Endothelial cell (in vitro differentiated cells): ENCODE results near the gene OR5L1. TPM values are rescaled to one million over a fixed set of nuclear protein-coding genes. Genes with fewer than 3 reads are reported as not detected.

Experiments
- DNase-seq: peaks from one replicate; pipeline ENCODE4 v3.0.0; 2021; ENCODE audit warnings: low spot score
- H3K27ac Mint-ChIP-seq: one replicate; pipeline ENCODE4 v1.8.0; 2021; ENCODE audit warnings: mixed read lengths, inconsistent platforms; ENCODE audit not compliant: unreplicated experiment
- H3K27me3 Mint-ChIP-seq: one replicate; pipeline ENCODE4 v1.8.0; 2021; ENCODE audit warnings: mild to moderate bottlenecking, moderate library complexity, mixed read lengths, inconsistent platforms; ENCODE audit not compliant: unreplicated experiment
- H3K36me3 Mint-ChIP-seq: one replicate; pipeline ENCODE4 v1.8.0; 2021; ENCODE audit warnings: mild to moderate bottlenecking, low read depth, mixed read lengths, inconsistent platforms; ENCODE audit not compliant: unreplicated experiment
- H3K4me1 Mint-ChIP-seq: one replicate; pipeline ENCODE4 v1.8.0; 2021; ENCODE audit warnings: mild to moderate bottlenecking, mixed read lengths, inconsistent platforms; ENCODE audit not compliant: unreplicated experiment
- H3K4me3 Mint-ChIP-seq: one replicate; pipeline ENCODE4 v1.8.0; 2021; ENCODE audit warnings: mild to moderate bottlenecking, mixed read lengths, inconsistent platforms; ENCODE audit not compliant: unreplicated experiment
- H3K9me3 Mint-ChIP-seq: one replicate; pipeline ENCODE4 v1.8.0; 2021; ENCODE audit warnings: mixed read lengths, inconsistent platforms; ENCODE audit not compliant: unreplicated experiment
- CTCF ChIP-seq: fragments of 200-600 bp; sonication (generic); IDR thresholded peaks from one replicate; pipeline ENCODE4 v1.5.0; 2021; ENCODE audit warnings: antibody characterized with exemption; ENCODE audit not compliant: unreplicated experiment
- total RNA-seq: library from RNA; stranded (reverse); fragmentation: NEBNext Ultra II Directional; extraction: Animal tissue kit (Norgen Biotek cat#: 25700); gene quantifications from one replicate; pipeline ENCODE4 v1.2.1, GENCODE V29; 2021; ENCODE audit not compliant: unreplicated experiment

OR5L1 gene
- total RNA-seq, 1 donor from 2014 or later = not detected

DNA sequence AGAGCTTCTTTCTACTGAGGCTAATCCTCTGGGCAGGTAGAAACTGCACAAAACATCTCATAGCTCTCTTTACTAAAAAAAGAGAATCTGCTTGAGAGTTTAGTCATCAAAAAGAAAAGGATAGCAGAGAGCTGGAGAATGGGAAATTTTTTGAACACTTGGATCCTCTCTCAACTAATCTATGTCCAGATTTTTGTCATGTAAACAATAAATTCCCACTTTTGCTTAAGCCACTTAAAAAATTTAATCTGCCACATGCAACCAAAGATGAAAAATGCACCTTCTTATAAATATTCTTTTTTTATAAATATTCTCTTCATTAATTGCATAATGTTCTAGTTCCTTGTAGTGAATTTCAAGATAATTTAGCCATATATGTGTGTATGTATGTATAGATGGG is 37.9 kb downstream of the OR5L1 start:
- H3K27ac Mint-ChIP-seq = no peak overlapping the region
- H3K27me3 Mint-ChIP-seq = no peaks in the 10 kb centered on the region
- peaks cover 20% of the 10 kb centered on the region for H3K9me3 Mint-ChIP-seq
- TF ChIP-seq CTCF = no peak
- H3K36me3 Mint-ChIP-seq = no peaks in the 10 kb centered on the region
- no peak overlapping the region for H3K4me3 Mint-ChIP-seq
- no peaks in the 10 kb centered on the region for H3K4me1 Mint-ChIP-seq
- no peak for DNase-seq

DNA sequence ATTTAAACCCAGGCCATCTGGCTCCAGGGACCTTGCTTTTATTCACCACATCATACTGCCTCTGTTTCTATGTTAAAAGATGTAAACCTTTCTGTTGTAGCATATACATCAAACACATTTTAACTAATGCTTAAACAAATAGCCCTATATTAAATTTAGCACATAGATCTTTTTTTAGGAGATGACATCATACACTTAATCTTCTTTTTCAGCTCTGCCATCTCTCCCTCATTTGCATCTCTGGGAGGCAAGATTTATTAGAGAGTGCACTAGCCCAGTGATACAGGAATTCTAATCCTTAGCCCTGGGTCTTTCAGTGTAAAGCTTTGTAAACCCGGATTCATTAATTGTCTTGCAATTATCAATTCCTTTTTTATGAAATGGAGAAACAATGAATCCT is 41.0 kb downstream of the OR5L1 start:
- no peaks in the 10 kb centered on the region for H3K4me1 Mint-ChIP-seq
- no peak for TF ChIP-seq CTCF
- peaks cover 3% of the 10 kb centered on the region for H3K27me3 Mint-ChIP-seq
- peaks cover 23% of the 10 kb centered on the region for H3K9me3 Mint-ChIP-seq
- no peaks in the 10 kb centered on the region for H3K36me3 Mint-ChIP-seq
- no peak overlapping the region for H3K4me3 Mint-ChIP-seq
- no peak overlapping the region for H3K27ac Mint-ChIP-seq
- DNase-seq = no peak

- H3K4me1 Mint-ChIP-seq = no peaks in the 10 kb centered on the region
- no peak overlapping the region for H3K27ac Mint-ChIP-seq
- H3K9me3 Mint-ChIP-seq = peaks cover 25% of the 10 kb centered on the region
- H3K4me3 Mint-ChIP-seq = no peak overlapping the region
- TF ChIP-seq CTCF = no peak
- H3K36me3 Mint-ChIP-seq = peaks cover 4% of the 10 kb centered on the region
- no peak for DNase-seq
- peaks cover 3% of the 10 kb centered on the region for H3K27me3 Mint-ChIP-seq
These were observed 43.5 kb downstream of the OR5L1 start for GRCh38 chr11:55854704-55855103.

Other genes starting within 250 kb of the OR5L1 start
- gene OR4C16, start 239.2 kb upstream of the OR5L1 start, total RNA-seq = not detected
- gene OR4C11, start 203.7 kb upstream of the OR5L1 start, total RNA-seq = not detected
- gene OR4P4, start 176.3 kb upstream of the OR5L1 start, total RNA-seq = not detected
- not detected for gene OR4S2, start 163.0 kb upstream of the OR5L1 start, total RNA-seq
- not detected for gene OR4C6, start 149.2 kb upstream of the OR5L1 start, total RNA-seq
- gene OR5D13, start 37.9 kb upstream of the OR5L1 start, total RNA-seq = not detected
- gene OR5D14, start 15.8 kb upstream of the OR5L1 start, total RNA-seq = not detected
- not detected for gene OR5D18, start 8.3 kb downstream of the OR5L1 start, total RNA-seq
- not detected for gene OR5L2, start 15.9 kb downstream of the OR5L1 start, total RNA-seq
- gene OR5D16, start 27.4 kb downstream of the OR5L1 start, total RNA-seq = not detected
- gene TRIM51, start 71.9 kb downstream of the OR5L1 start, total RNA-seq = not detected
- not detected for gene OR5W2, start 103.2 kb downstream of the OR5L1 start, total RNA-seq
- not detected for gene OR5I1, start 125.0 kb downstream of the OR5L1 start, total RNA-seq
- not detected for gene OR10AG1, start 158.6 kb downstream of the OR5L1 start, total RNA-seq
- not detected for gene OR5F1, start 183.3 kb downstream of the OR5L1 start, total RNA-seq
- gene OR5AS1, start 216.3 kb downstream of the OR5L1 start, total RNA-seq = not detected